ENCODE results near the gene IL18RAP.

The IL18RAP gene

GRCh38 chr2:102399499-102400141 lies 23.3 kb upstream of the IL18RAP start:
- no peak for DNase-seq (ENCODE audit: low read depth)
- TF ChIP-seq CTCF (IDR thresholded peaks at IDR 0.05; ENCODE audit: control insufficient read depth, extremely low read depth, insufficient read depth): no peak
- no peak overlapping the region for H3K4me3 ChIP-seq (ENCODE audit: low read depth, low read length)

DNA sequence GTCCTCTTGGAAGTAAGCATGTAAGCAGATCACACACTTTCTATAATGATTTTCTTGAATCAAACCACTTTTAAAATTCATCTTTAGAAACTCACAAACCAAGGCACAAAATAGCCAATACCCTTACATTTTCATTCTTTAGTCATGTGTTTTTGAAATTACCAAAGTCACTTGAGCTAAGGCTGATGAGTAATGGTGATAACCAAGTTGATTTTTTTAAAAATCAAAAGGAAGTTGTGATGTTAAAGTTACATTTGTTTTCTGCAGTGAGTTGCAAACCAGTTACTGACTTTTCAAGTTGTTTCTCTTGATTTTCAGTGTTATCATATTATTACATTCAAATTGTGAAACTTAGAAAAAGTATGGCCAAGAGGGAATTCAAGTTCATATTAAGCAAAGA lies 21.5 kb upstream of the IL18RAP start:
- no peak overlapping the region for H3K4me3 ChIP-seq (ENCODE audit: low read depth, low read length)
- no peak for TF ChIP-seq CTCF (IDR thresholded peaks at IDR 0.05; ENCODE audit: control insufficient read depth, extremely low read depth, insufficient read depth)
- no peak for DNase-seq (ENCODE audit: low read depth)

DNA sequence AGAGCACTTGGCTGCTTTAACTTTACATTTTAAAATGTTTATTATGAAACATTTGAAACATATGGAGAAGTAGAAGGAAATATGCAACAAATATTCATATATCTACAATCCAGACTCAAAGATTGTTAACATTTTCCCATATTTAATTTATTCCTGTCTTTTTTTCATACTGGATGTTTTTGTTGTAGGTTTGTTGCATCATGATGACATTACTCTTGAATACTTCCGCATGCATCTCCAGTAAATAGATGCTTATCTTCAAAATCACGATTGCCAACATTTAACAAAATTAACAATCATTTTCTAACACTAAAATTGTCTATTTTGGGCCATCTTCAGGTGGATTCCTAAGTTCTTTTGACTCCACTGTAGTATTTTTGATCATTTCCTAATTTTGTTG lies 21.1 kb upstream of the IL18RAP start:
- DNase-seq (ENCODE audit: low read depth): no peak
- no peak overlapping the region for H3K4me3 ChIP-seq (ENCODE audit: low read depth, low read length)
- no peak for TF ChIP-seq CTCF (IDR thresholded peaks at IDR 0.05; ENCODE audit: control insufficient read depth, extremely low read depth, insufficient read depth)

DNA sequence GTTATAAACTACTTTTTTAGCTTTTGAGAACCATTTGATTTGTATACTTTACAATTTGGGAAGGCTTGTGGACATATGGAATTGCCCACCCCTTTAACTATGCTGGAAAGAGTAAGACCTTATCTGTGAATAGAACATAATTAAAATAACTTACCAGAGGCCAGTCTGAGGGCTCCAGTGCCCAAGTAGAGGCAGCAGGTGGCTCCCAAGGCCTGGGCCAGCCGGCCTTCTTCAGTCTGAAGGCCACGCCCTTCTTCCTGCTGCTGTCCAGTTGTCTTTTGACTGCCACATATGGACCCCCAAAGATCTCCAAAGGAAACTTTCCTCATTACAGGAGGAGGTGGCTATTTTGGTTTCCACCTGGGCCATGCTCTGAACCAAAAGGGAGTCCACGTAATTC lies 12.0 kb upstream of the IL18RAP start:
- no peak overlapping the region for H3K4me3 ChIP-seq (ENCODE audit: low read depth, low read length)
- no peak for DNase-seq (ENCODE audit: low read depth)
- no peak for TF ChIP-seq CTCF (IDR thresholded peaks at IDR 0.05; ENCODE audit: control insufficient read depth, extremely low read depth, insufficient read depth)

GRCh38 chr2:102412199-102412598 lies 10.8 kb upstream of the IL18RAP start:
- no peak for DNase-seq (ENCODE audit: low read depth)
- no peak overlapping the region for H3K4me3 ChIP-seq (ENCODE audit: low read depth, low read length)
- no peak for TF ChIP-seq CTCF (IDR thresholded peaks at IDR 0.05; ENCODE audit: control insufficient read depth, extremely low read depth, insufficient read depth)

DNA sequence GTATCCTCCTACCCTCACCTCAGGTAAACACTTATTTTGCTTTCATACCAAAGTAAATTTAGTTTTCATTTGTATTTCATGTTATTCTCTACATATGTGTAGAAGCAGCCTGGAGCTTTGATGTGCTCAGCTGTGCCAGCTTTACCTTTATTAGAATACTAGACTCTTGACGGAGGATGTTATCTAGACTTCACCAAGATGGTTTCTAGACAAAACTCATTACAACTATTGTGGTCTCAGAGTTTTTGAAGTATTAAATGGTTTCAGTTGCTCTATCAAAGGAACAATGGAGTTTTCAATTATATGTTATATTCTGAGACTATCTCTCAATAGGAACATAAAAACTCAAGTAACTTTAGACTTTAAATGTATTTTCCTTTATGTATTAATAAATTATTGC lies 5.0 kb upstream of the IL18RAP start:
- DNase-seq (ENCODE audit: low read depth): no peak
- no peak overlapping the region for H3K4me3 ChIP-seq (ENCODE audit: low read depth, low read length)
- TF ChIP-seq CTCF (IDR thresholded peaks at IDR 0.05; ENCODE audit: control insufficient read depth, extremely low read depth, insufficient read depth): no peak

DNA sequence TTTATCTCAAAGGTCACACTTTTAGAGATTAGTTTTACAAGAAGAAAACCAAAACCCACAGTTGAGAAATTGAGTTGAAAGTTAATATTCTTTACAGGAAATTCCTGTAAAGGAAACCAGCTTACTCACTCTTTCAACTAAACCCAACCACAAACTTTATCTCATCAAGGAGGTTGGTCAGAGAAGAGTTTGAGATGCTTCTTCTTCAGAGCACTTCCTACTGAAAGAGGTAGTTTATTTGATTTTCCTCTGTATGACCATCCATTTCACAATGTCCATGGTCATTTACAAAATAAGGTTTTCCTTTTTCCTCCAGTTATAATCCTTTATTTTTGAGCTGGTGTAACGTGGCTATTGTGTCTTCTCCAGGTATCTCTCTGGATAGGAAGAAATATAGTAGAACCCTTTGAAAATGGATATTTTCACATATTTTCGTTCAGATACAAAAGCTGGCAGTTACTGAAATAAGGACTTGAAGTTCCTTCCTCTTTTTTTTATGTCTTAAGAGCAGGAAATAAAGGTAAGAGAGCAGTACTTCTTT lies 4.5 kb upstream of the IL18RAP start:
- TF ChIP-seq CTCF (IDR thresholded peaks at IDR 0.05; ENCODE audit: control insufficient read depth, extremely low read depth, insufficient read depth): no peak
- DNase-seq (ENCODE audit: low read depth): no peak
- H3K4me3 ChIP-seq (ENCODE audit: low read depth, low read length): no peak overlapping the region
